Measurements from ENCODE around the gene DHRS1.
A peak's percentile ranks its signal among the peaks of the same experiment; 100 is the strongest.
"Not testable (repeated sequence)": the region's sequence is repeated elsewhere in the genome, so short reads cannot be mapped to it uniquely, and the experiment has no call there.

DHRS1 gene

DNA sequence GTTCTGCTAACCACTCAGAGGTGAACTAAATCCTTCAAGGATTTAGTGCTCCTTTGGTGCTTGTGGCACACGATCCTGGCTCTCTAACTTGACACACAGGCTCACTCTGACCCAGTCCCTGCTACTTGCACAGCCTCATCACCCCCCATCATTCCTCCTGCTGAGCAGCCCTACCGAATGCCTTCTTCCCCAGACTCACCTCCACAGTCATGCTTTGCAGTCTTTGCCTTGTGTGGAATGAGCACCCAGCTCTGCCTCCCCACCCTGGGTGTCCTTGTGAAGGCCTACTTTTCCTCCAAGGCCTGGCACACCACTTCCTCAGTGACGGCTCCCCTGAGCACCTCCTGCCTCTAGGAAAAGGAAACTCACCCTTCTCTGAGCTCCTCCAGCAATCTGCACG, 49.2 kb downstream of the DHRS1 start:
- TF ChIP-seq CTCF (IDR thresholded peaks at IDR 0.05; ENCODE audit: low read depth, low read length) = no peak
- H3K4me3 ChIP-seq (ENCODE audit: low read depth, low read length) = no peak overlapping the region

DNA sequence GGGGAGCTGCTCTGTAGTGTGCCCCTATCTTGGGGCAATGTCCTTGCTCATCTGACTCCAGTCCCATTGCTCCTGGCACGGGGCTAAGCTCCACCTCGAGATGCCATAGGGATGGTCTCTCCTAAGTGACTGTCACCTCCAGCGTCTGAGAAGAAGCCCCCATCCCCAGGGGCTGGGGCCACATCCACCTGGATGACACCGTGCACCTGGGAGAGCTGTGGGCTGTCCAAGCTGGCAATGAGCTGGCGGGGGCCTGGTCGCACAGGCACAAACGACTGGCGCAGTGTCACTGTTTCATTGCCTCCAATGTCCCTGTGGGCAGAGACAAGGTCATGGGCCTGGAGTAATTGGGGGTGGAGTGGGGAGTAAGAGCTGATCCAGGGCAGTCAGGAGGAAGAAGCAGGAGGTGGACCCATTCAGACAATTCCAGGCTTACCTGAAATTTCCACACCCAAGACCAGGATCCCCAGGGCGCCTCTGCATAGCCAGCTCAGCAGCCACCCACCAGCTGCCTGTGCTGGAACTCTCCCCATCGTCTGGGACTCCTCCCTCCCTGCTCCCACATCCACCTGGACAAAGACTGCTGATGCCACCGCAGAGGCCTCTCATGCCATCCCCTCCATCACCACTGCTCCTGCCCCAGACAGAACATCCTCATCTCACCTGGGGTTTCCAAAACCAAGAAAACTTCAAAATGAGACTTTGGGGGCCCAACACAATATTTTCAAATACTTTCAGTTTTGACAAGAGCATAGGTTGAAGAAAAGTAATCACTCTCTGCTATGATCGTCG, 50.2 kb downstream of the DHRS1 start:
- no peak overlapping the region for H3K4me3 ChIP-seq (ENCODE audit: low read depth, low read length)
- TF ChIP-seq CTCF (IDR thresholded peaks at IDR 0.05; ENCODE audit: low read depth, low read length) = no peak

DNA sequence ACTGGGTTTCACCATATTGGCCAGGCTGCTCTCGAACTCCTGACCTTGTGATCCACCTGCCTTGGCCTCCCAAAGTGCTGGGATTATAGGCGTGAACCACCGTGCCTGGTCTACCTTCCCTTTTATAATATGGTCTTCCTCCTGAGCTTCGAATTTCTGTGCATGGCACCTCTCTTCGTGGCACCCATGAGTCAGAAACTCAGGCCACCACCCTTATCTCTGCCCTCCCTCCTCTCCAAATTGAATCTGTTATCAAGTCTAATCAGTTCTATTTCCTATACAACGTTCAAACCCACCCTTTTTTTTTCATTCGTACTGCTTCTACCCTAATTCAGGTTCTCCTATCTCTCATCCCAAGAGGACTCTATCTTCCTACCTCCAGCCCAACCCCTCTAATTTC, 52.2 kb downstream of the DHRS1 start:
- TF ChIP-seq CTCF (IDR thresholded peaks at IDR 0.05; ENCODE audit: low read depth, low read length) = no peak

GRCh38 chr14:24246765-24247212, 52.8 kb downstream of the DHRS1 start:
- no peak overlapping the region for H3K4me3 ChIP-seq (ENCODE audit: low read depth, low read length)
- no peak for TF ChIP-seq CTCF (IDR thresholded peaks at IDR 0.05; ENCODE audit: low read depth, low read length)

More for the DNA sequence above, 52.2 kb downstream of the DHRS1 start:
- no peak overlapping the region for H3K4me3 ChIP-seq (ENCODE audit: low read depth, low read length)

GRCh38 chr14:24245350-24245749, 54.2 kb downstream of the DHRS1 start:
- not testable (repeated sequence) for H3K4me3 ChIP-seq (ENCODE audit: low read depth, low read length)

GRCh38 chr14:24243336-24243836, 56.2 kb downstream of the DHRS1 start:
- no peak for TF ChIP-seq CTCF (IDR thresholded peaks at IDR 0.05; ENCODE audit: low read depth, low read length)
- H3K4me3 ChIP-seq (ENCODE audit: low read depth, low read length) = peak overlapping the region; percentile 73

- TF ChIP-seq CTCF (IDR thresholded peaks at IDR 0.05; ENCODE audit: low read depth, low read length) = peak; percentile 43; the same call in 1 of the 2 replicates
- peak overlapping the region; percentile 73 for H3K4me3 ChIP-seq (ENCODE audit: low read depth, low read length)
Observed at GRCh38 chr14:24241829-24242443, 57.6 kb downstream of the DHRS1 start.
